Vagina (tissue), 2 donors: Measurements from ENCODE around the gene LRRC8E. TPM values are rescaled to one million over a fixed set of nuclear protein-coding genes. Genes with fewer than 3 reads are reported as not detected.

Source experiments
- DNase-seq, 2 donors: peaks; one replicate each; pipeline ENCODE4 v3.0.0-alpha.2; 2017; ENCODE audit errors: extremely low spot score in 2 of 2
- H3K27ac ChIP-seq: fragments of 200-600 bp; sonication (generic); one replicate; pipeline ENCODE4 v1.5.1; 2019
- H3K27me3 ChIP-seq: fragments of 200-600 bp; sonication (generic); one replicate; pipeline ENCODE4 v1.5.1; 2019
- H3K36me3 ChIP-seq, 2 donors: fragments of 200-600 bp; sonication (generic); one replicate each; pipeline ENCODE4 v1.5.1; 2017 to 2019
- H3K4me1 ChIP-seq: fragments of 200-600 bp; sonication (generic); one replicate; pipeline ENCODE4 v1.5.1; 2019
- H3K4me3 ChIP-seq, 2 donors: fragments of 200-600 bp; sonication (generic); 1 replicate in 1 of 2; 2 replicates in 1 of 2; pipeline ENCODE4 v1.5.1; 2016 to 2019
- H3K9me3 ChIP-seq: fragments of 200-600 bp; sonication (generic); one replicate; pipeline ENCODE4 v1.5.1; 2019
- POLR2A ChIP-seq, 2 donors: fragments of 450-650 bp; IDR thresholded peaks; one replicate each; pipeline ENCODE4 v1.6.1; 2017; ENCODE audit warnings: antibody characterized with exemption in 2 of 2, mild to moderate bottlenecking in 2 of 2, moderate library complexity in 2 of 2
- POLR2AphosphoS5 ChIP-seq, 2 donors: sonication (generic); formaldehyde crosslinking; IDR thresholded peaks; one replicate each; pipeline ENCODE4 v1.9.0; 2017; ENCODE audit warnings: antibody characterized with exemption in 2 of 2, mild to moderate bottlenecking in 2 of 2, low read depth in 1 of 2; ENCODE audit not compliant: insufficient read depth in 1 of 2
- intact Hi-C: fragments of 100-400 bp; cut with DNase I; formaldehyde crosslinking; loops from one replicate; pipeline ENCODE4 v1.15.1; 2023
- total RNA-seq: library from RNA; depleted of rRNA; stranded (reverse); fragments of >200 nt; gene quantifications from one replicate; pipeline ENCODE4 v1.2.3, GENCODE V29; 2016
- TF ChIP-seq, protein P1 (sequence below), 3 experiments: fragments of 450-650 bp in 2 of 3; fragments of 200-600 bp in 1 of 3; sonication (generic) in 1 of 3; IDR thresholded peaks; one replicate each; pipeline ENCODE4 v1.5.1; 2017 to 2019; ENCODE audit warnings: antibody characterized with exemption in 3 of 3, mild to moderate bottlenecking in 2 of 3, moderate library complexity in 2 of 3

The LRRC8E gene
- total RNA-seq, 1 donor from 2014 or later = 6.6 TPM

DNA sequence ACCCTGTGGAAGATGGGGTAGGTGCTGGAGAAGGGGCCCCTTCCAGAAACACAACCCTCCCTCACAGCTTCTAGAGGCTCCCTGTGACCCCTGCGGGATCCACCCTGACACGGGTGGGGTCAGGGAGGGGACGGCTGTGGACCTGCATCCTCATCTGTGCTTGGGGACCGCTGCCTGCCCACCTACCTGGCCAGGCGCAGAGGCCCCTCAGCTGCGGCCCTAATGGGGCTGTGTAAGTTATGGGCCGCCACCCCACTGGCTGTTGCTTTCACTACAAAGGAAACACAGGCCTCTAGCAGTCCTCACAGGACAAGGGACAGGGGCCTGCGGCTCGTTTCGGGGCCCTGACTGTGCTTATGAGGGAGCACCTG, 44.6 kb downstream of the LRRC8E start:
- Histone ChIP-seq H3K36me3 (peaks cover 2 to 76% of the 10 kb centered on the region in 2 donors), H3K27ac (no peak overlapping the region), H3K4me1 (peaks cover 24% of the 10 kb centered on the region), H3K27me3 (no peaks in the 10 kb centered on the region), H3K9me3 (no peaks in the 10 kb centered on the region), H3K4me3 (no peak overlapping the region)
- TF ChIP-seq, protein P1, sequence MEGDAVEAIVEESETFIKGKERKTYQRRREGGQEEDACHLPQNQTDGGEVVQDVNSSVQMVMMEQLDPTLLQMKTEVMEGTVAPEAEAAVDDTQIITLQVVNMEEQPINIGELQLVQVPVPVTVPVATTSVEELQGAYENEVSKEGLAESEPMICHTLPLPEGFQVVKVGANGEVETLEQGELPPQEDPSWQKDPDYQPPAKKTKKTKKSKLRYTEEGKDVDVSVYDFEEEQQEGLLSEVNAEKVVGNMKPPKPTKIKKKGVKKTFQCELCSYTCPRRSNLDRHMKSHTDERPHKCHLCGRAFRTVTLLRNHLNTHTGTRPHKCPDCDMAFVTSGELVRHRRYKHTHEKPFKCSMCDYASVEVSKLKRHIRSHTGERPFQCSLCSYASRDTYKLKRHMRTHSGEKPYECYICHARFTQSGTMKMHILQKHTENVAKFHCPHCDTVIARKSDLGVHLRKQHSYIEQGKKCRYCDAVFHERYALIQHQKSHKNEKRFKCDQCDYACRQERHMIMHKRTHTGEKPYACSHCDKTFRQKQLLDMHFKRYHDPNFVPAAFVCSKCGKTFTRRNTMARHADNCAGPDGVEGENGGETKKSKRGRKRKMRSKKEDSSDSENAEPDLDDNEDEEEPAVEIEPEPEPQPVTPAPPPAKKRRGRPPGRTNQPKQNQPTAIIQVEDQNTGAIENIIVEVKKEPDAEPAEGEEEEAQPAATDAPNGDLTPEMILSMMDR (IDR thresholded peaks at IDR 0.05) = no peak
- no peak for TF ChIP-seq POLR2A (IDR thresholded peaks at IDR 0.05)
- TF ChIP-seq POLR2AphosphoS5 (IDR thresholded peaks at IDR 0.05; ENCODE audit: insufficient read depth in 1 of 2, low read depth in 1 of 2) = no peak
- intact Hi-C loops = no loop called here
- no peak for DNase-seq

DNA sequence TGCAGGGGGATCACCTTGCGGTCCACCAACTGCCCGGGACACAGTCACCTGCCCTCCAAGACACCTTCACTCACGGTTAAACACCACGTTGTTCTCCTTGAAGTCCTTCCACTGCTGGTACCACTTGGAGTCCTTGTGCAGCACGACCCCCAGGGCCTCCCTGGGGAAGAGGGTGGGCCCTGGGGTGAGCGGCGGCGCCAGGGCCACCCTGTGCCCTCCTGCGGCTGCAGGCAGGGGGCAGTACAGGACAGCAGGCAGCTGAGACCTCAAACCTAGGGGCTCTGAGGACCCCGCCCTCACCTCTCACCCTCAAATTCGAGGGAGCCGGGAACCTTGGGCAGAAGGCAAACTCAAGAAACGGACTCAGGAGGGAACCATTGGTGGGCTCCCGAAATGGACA, 45.1 kb downstream of the LRRC8E start:
- Histone ChIP-seq H3K4me1 (peaks cover 19% of the 10 kb centered on the region), H3K36me3 (peaks cover 2 to 81% of the 10 kb centered on the region in 2 donors)

DNA sequence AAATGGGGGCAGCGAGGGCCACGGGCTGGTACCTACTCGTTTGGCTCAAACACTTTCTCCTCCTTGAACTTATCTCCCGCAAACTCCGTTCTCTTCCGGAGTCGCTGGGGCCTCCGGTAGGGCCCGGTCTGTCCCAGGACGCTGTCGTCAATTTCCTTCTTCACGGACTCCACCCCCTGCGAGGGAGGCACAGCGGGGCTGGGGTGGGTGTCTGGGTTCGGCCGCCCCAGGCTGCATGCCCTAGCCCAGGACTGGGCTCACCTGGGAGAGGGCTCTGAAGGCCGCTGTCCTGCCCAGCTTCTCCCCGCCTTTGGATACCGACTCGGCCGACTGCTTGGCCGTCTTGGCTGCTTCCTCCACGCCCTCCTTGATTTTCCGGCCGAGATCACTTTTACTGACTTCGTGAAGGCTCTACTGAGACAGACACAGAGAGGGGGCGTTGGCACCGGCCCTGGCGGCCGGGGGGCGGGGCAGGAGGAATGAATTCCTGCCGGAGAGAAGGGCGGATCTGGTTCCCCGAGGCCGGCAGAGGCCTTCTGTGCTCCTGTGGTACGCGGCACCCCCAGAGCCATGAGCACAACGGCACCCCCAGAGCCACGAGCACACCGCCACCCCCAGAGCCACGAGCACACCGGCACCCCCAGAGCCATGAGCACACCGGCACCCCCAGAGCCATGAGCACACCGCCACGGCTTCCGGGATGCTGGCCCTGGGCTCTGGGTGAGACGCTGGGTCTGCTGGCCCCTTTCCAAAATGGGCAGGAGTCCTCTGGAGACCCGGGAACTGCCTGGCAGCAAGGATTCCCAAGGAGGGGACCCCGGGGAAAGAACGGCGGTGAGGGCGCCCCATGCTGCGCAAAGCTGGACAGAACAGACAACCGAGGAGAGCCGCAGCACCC, 45.8 kb downstream of the LRRC8E start:
- Histone ChIP-seq H3K4me1 (peaks cover 15% of the 10 kb centered on the region), H3K4me3 (no peak overlapping the region), H3K27me3 (no peaks in the 10 kb centered on the region), H3K9me3 (no peaks in the 10 kb centered on the region), H3K36me3 (peaks cover 2 to 82% of the 10 kb centered on the region in 2 donors), H3K27ac (no peak overlapping the region)
- DNase-seq = no peak
- TF ChIP-seq, protein P1 (IDR thresholded peaks at IDR 0.05) = no peak
- TF ChIP-seq POLR2A (IDR thresholded peaks at IDR 0.05) (no peak), POLR2AphosphoS5 (IDR thresholded peaks at IDR 0.05; ENCODE audit: insufficient read depth in 1 of 2, low read depth in 1 of 2) (no peak)
- intact Hi-C loops = no loop called here

More for the DNA sequence above, 45.1 kb downstream of the LRRC8E start:
- no peak for DNase-seq
- intact Hi-C loops = no loop called here
- Histone ChIP-seq H3K9me3 (no peaks in the 10 kb centered on the region), H3K27ac (no peak overlapping the region), H3K27me3 (no peaks in the 10 kb centered on the region), H3K4me3 (no peak overlapping the region)
- TF ChIP-seq, protein P1 (IDR thresholded peaks at IDR 0.05) = no peak
- TF ChIP-seq POLR2AphosphoS5 (IDR thresholded peaks at IDR 0.05; ENCODE audit: insufficient read depth in 1 of 2, low read depth in 1 of 2) (no peak), POLR2A (IDR thresholded peaks at IDR 0.05) (no peak)

DNA sequence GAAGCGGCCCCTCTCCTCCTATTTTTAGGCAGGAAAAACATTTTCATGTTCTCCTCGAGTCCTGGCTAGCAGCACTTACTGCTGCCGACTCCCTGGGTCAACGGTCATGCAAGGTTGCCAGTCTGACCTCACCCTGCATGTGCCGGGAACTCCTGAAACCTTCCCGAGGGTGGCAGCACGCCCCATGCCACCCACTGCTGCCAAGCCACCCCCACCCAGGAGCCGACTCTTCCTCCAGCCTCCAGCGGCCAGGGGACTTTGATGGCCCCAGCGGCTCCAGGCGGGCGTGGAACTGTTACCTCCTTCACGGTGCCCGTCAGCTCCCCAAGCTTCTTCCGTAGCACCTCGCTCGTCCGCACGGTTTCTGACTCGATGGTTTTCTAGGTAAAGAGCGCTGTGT, 46.5 kb downstream of the LRRC8E start:
- TF ChIP-seq POLR2AphosphoS5 (IDR thresholded peaks at IDR 0.05; ENCODE audit: insufficient read depth in 1 of 2, low read depth in 1 of 2) = no peak
- TF ChIP-seq, protein P1 (IDR thresholded peaks at IDR 0.05) = no peak
- no peak for TF ChIP-seq POLR2A (IDR thresholded peaks at IDR 0.05)
- Histone ChIP-seq H3K27ac (no peak overlapping the region), H3K9me3 (no peaks in the 10 kb centered on the region), H3K4me1 (peaks cover 8% of the 10 kb centered on the region), H3K27me3 (no peaks in the 10 kb centered on the region), H3K4me3 (no peak overlapping the region), H3K36me3 (peaks cover 2 to 85% of the 10 kb centered on the region in 2 donors)
- intact Hi-C loops = no loop called here
- DNase-seq = no peak

DNA sequence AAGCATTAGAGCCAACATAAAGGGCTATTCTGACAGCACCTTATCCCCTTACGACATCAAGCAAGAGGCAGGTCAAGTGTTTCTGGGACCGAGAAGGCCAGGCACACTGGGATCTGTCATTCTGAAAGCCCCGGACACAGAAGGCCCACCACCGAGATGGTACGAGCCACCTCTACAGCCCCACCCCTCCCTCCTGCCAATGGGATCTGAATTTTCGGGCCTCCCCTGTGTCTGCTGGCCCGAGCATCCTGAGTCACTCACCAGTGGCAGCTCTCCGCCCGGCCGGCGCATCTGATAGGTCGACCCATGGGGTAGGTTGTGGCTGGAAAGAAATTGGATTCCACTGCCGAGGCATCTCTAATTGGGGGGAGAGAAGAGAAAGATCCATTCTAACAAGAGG, 52.5 kb downstream of the LRRC8E start:
- Histone ChIP-seq H3K4me3 (no peak overlapping the region), H3K27ac (no peak overlapping the region), H3K27me3 (no peaks in the 10 kb centered on the region), H3K36me3 (peaks cover 0 to 47% of the 10 kb centered on the region in 2 donors), H3K9me3 (no peaks in the 10 kb centered on the region), H3K4me1 (peaks cover 35% of the 10 kb centered on the region)
- DNase-seq = no peak
- intact Hi-C loops = loop anchor here (10.0 kb wide), 2 partner anchors 64 to 314 kb away; partner anchors contain the start of gene ELAVL1
- TF ChIP-seq POLR2A (IDR thresholded peaks at IDR 0.05) (no peak), POLR2AphosphoS5 (IDR thresholded peaks at IDR 0.05; ENCODE audit: insufficient read depth in 1 of 2, low read depth in 1 of 2) (no peak)
- TF ChIP-seq, protein P1 (IDR thresholded peaks at IDR 0.05) = no peak
